CD8-positive, alpha-beta memory T cell (primary cell): ENCODE results near the gene DND1. TPM values are rescaled to one million over a fixed set of nuclear protein-coding genes. Genes with fewer than 3 reads are reported as not detected.
A peak's percentile ranks its signal among the peaks of the same experiment; 100 is the strongest.
"Not testable (repeated sequence)": the region's sequence is repeated elsewhere in the genome, so short reads cannot be mapped to it uniquely, and the experiment has no call there.

ENCODE experiments used
- CTCF ChIA-PET: fragments of 350-600 bp; sonication (Branson Sonifier 250); formaldehyde crosslinking; loops from one replicate; lab custom pipeline; 2021; ENCODE audit warnings: antibody characterized with exemption; lab: Charles Lee
- POLR2A ChIA-PET: fragments of 350-600 bp; sonication (Branson Sonifier 250); formaldehyde crosslinking; loops from one replicate; lab custom pipeline; 2021; ENCODE audit warnings: antibody characterized with exemption; lab: Charles Lee
- DNase-seq, 5 donors: peaks; one replicate each; pipeline versions ENCODE4 v3.0.0 to v3.0.0-alpha.2; 2020 to 2022; ENCODE audit warnings: mixed read lengths in 1 of 5
- H3K27ac ChIP-seq: one replicate; pipeline ENCODE4 v1.7.0; 2013; ENCODE audit warnings: low read depth, mild to moderate bottlenecking, low read length, moderate library complexity
- H3K27me3 ChIP-seq: 2 replicates; pipeline ENCODE4 v1.7.0; 2013; ENCODE audit warnings: low read length, mild to moderate bottlenecking; ENCODE audit not compliant: insufficient read depth, poor library complexity, severe bottlenecking
- H3K36me3 ChIP-seq: 2 replicates; pipeline ENCODE4 v1.7.0; 2013; ENCODE audit warnings: mild to moderate bottlenecking, low read length, moderate library complexity; ENCODE audit not compliant: insufficient read depth
- H3K4me1 ChIP-seq: 2 replicates; pipeline ENCODE4 v1.7.0; 2013; ENCODE audit warnings: mild to moderate bottlenecking, low read length, moderate library complexity; ENCODE audit not compliant: insufficient read depth
- H3K4me3 ChIP-seq: 2 replicates; pipeline ENCODE4 v1.7.0; 2013; ENCODE audit warnings: mild to moderate bottlenecking, low read length
- H3K9me3 ChIP-seq: 2 replicates; pipeline ENCODE4 v1.7.0; 2013; ENCODE audit warnings: mild to moderate bottlenecking, low read length
- H3K27ac Mint-ChIP-seq, 8 donors: one replicate each; pipeline ENCODE4 v1.8.0; 2020 to 2021; ENCODE audit warnings: mixed read lengths in 8 of 8, mild to moderate bottlenecking in 6 of 8, inconsistent platforms in 3 of 8, moderate library complexity in 3 of 8
- H3K27me3 Mint-ChIP-seq, 2 donors: one replicate each; pipeline ENCODE4 v1.8.0; 2020 to 2021; ENCODE audit warnings: mixed read lengths in 2 of 2, mild to moderate bottlenecking in 1 of 2, moderate library complexity in 1 of 2
- H3K36me3 Mint-ChIP-seq, 3 donors: one replicate each; pipeline ENCODE4 v1.8.0; 2020 to 2021; ENCODE audit warnings: mixed read lengths in 3 of 3, inconsistent platforms in 1 of 3, mild to moderate bottlenecking in 1 of 3
- H3K4me1 Mint-ChIP-seq, 3 donors: one replicate each; pipeline ENCODE4 v1.8.0; 2020 to 2021; ENCODE audit warnings: mixed read lengths in 3 of 3, inconsistent platforms in 1 of 3, mild to moderate bottlenecking in 1 of 3
- H3K4me3 Mint-ChIP-seq, 7 donors: one replicate each; pipeline ENCODE4 v1.8.0; 2020 to 2021; ENCODE audit warnings: mixed read lengths in 7 of 7, mild to moderate bottlenecking in 6 of 7, moderate library complexity in 4 of 7, inconsistent platforms in 2 of 7
- H3K9me3 Mint-ChIP-seq, 5 donors: one replicate each; pipeline ENCODE4 v1.8.0; 2020 to 2022; ENCODE audit warnings: mixed read lengths in 5 of 5, mild to moderate bottlenecking in 3 of 5, moderate library complexity in 2 of 5, inconsistent platforms in 1 of 5
- polyA plus RNA-seq: library from polyadenylated mRNA; unstranded; fragments of 300-500 nt; fragmentation: Illumina TruSeq; gene quantifications from one replicate; pipeline ENCODE4 v1.2.3, GENCODE V29; 2021
- total RNA-seq, 2 experiments: library from RNA; stranded (reverse); gene quantifications; one replicate each; pipeline ENCODE4 v1.2.3, GENCODE V29; 2021

Gene DND1
- total and polyA plus RNA-seq, 3 experiments from 2014 or later: 2.3 to 2.9 TPM; not detected in 1

DNA sequence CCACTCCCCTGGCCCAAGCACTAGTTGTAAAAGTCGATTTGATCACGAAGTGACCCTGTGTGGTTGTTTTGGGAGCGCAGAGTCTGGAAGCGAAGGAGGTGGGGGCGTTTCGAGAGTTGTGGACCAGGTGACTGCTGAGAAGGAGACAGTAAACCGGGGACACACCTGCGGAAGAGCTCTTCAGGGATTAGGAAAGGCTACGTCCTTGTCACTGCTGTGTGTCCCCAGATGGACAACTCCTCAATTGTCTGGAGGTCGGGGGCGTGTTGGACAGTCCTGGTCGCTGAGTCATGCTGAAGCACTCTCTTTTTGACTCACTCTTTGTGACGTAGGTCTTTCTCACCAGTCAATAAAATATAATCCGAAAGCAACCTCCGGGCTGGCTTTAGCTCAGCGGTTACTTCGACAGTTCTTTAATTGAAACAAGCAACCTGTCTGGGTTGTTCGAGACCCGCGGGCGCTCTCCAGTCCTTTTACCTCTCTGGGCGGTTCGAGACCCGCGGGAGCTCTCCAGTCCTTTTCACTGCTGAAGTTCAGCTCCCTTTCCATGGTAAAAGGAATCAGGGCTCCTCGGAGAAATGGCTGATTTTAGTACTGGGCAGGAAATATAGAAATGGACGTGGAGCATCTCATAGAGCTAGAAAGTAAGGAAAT is 37.6 kb upstream of the DND1 start:
- peak overlapping the region; percentile 97 for H3K27ac ChIP-seq
- Mint-ChIP-seq H3K27me3 (peaks cover 0 to 8% of the 10 kb centered on the region in 2 donors), H3K27ac (peak overlapping the region; percentile 97 to 99 (median 99)), H3K4me1 (peaks cover 19 to 25% (median 21%) of the 10 kb centered on the region in 3 donors), H3K9me3 (peaks cover 0 to 6% (median 0%) of the 10 kb centered on the region in 5 donors), H3K36me3 (peaks cover 0 to 23% (median 5%) of the 10 kb centered on the region in 3 donors), H3K4me3 (peak overlapping the region; percentile 92 to 100 (median 99))
- ChIA-PET POLR2A (interaction anchor here (0.6 to 2.2 kb wide), 8 partner anchors 10 to 1147 kb away, joined by 3 to 12 read pairs (median 6); partner anchors contain the start of genes ANKHD1, HARS1, HARS2 and IK), CTCF (interaction anchor here (0.7 to 2.3 kb wide), 13 partner anchors 9 to 349 kb away, joined by 3 to 14 read pairs (median 5); partner anchors contain the start of genes ANKHD1, HARS1, HARS2 and TMCO6)
- no peaks in the 10 kb centered on the region for H3K9me3 ChIP-seq
- peaks cover 9% of the 10 kb centered on the region for H3K4me1 ChIP-seq
- no peaks in the 10 kb centered on the region for H3K27me3 ChIP-seq
- peaks cover 4% of the 10 kb centered on the region for H3K36me3 ChIP-seq
- peak; percentile 63 to 92 (median 90) for DNase-seq
- peak overlapping the region; percentile 100 for H3K4me3 ChIP-seq

DNA sequence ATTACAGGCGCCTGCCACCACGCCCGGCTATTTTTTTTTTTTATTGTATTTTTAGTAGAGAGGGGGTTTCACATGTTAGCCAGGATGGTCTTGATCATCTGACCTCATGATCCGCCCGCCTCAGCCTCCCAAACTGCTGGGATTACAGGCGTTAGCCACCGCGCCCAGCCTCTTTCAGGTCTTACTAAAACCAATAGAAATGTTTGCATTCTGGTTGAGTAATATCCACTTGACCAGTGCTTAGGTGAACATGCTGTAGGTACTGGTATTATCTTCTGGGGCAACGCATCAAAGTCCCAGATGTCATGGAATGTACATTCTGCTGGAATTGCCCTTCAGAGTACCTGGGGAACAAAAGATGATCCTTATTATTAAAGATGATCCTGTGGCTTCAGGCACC is 35.4 kb upstream of the DND1 start:
- H3K36me3 ChIP-seq: peaks cover 23% of the 10 kb centered on the region
- H3K27me3 Mint-ChIP-seq, H3K9me3 ChIP-seq, H3K9me3 Mint-ChIP-seq, H3K27me3 ChIP-seq, DNase-seq, POLR2A ChIA-PET, CTCF ChIA-PET, H3K27ac ChIP-seq, H3K4me3 ChIP-seq, H3K4me1 ChIP-seq: not testable (repeated sequence)
- Mint-ChIP-seq H3K4me3 (peak overlapping the region in 3 of 7 donors; percentile 98 to 100 (median 100)), H3K36me3 (peaks cover 4 to 44% (median 19%) of the 10 kb centered on the region in 3 donors), H3K4me1 (peaks cover 19 to 28% (median 21%) of the 10 kb centered on the region in 3 donors), H3K27ac (peak overlapping the region in 1 of 8 donors; percentile 81)

- peak overlapping the region in 3 of 8 donors; percentile 45 to 66 (median 47) for H3K27ac Mint-ChIP-seq
- ChIA-PET POLR2A (interaction anchor here (0.6 kb wide), 1 partner anchor 194 kb away, joined by 9 read pairs; no protein-coding TSS in a partner anchor), CTCF (interaction anchor here (0.7 kb wide), 1 partner anchor 358 kb away, joined by 3 read pairs; no protein-coding TSS in a partner anchor)
- peaks cover 9% of the 10 kb centered on the region for H3K4me1 ChIP-seq
- H3K4me1 Mint-ChIP-seq: peaks cover 16 to 26% (median 21%) of the 10 kb centered on the region in 3 donors
- peak overlapping the region in 2 of 7 donors; percentile 16 to 22 for H3K4me3 Mint-ChIP-seq
- H3K27ac ChIP-seq: no peak overlapping the region
- H3K9me3 Mint-ChIP-seq: peaks cover 0 to 6% (median 0%) of the 10 kb centered on the region in 5 donors
- DNase-seq: no peak
- peaks cover 9 to 52% (median 23%) of the 10 kb centered on the region in 3 donors for H3K36me3 Mint-ChIP-seq
- no peak overlapping the region for H3K4me3 ChIP-seq
- no peaks in the 10 kb centered on the region for H3K9me3 ChIP-seq
- H3K27me3 ChIP-seq: no peaks in the 10 kb centered on the region
- peaks cover 31% of the 10 kb centered on the region for H3K36me3 ChIP-seq
- peaks cover 0 to 8% of the 10 kb centered on the region in 2 donors for H3K27me3 Mint-ChIP-seq
Measured at GRCh38 chr5:140707812-140708211, 34.4 kb upstream of the DND1 start.

GRCh38 chr5:140700177-140701144 is 27.1 kb upstream of the DND1 start, which contains the start of gene ZMAT2:
Gene ZMAT2 (plus strand): TSS chr5:140700447. CDS start chr5:140700461, 14 bp downstream.
- peak within 1 kb of the TSS; percentile 82 to 99 (median 97) for H3K27ac Mint-ChIP-seq
- H3K36me3 ChIP-seq: peaks cover 77% of the 10 kb centered on the region
- H3K9me3 Mint-ChIP-seq: no peaks in the 10 kb centered on the region
- H3K27me3 Mint-ChIP-seq: no peaks in the 10 kb centered on the region
- ChIA-PET POLR2A (interaction anchor here (0.8 to 2.0 kb wide), 4 partner anchors 9 to 53 kb away, joined by 3 to 12 read pairs (median 4); partner anchors contain the start of genes HARS1, HARS2, IK and WDR55), CTCF (interaction anchor here (0.6 to 2.8 kb wide), 4 partner anchors 10 to 342 kb away, joined by 3 to 14 read pairs (median 3); partner anchors contain the start of genes HARS1, HARS2, IK and NDUFA2)
- H3K9me3 ChIP-seq: no peaks in the 10 kb centered on the region
- H3K27me3 ChIP-seq: no peaks in the 10 kb centered on the region
- peaks cover 19% of the 10 kb centered on the region for H3K4me1 ChIP-seq
- peak within 1 kb of the TSS; percentile 80 for H3K27ac ChIP-seq
- peaks cover 31 to 87% (median 43%) of the 10 kb centered on the region in 3 donors for H3K36me3 Mint-ChIP-seq
- peak within 1 kb of the TSS; percentile 94 to 99 (median 98) for H3K4me3 Mint-ChIP-seq
- peak within 1 kb of the TSS; percentile 88 for H3K4me3 ChIP-seq
- peak; percentile 87 to 96 (median 92) for DNase-seq
- peaks cover 20 to 31% (median 29%) of the 10 kb centered on the region in 3 donors for H3K4me1 Mint-ChIP-seq

DNA sequence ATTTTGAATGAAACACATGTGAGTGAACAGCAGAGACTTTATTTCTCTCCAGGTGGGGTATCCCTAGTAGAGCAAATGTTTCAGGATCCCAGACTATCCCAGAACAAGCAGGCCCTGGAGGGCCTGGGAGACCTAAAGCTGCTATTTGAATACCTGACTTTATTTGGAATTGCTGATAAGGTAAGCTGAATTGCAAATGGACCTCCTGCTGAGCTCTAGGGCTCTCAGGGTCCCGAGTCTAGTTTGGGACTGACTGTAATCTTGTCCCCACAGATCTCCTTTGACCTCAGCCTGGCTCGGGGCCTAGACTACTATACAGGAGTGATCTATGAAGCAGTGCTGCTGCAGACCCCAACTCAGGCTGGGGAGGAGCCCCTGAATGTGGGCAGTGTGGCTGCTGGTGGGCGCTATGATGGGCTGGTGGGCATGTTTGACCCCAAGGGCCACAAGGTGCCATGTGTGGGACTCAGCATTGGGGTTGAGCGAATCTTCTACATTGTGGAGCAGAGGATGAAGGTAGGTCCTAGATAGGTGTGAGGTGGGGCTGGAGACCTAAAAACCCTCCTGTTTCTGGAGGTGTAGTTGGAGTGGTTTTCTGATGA is 23.6 kb upstream of the DND1 start:
- H3K9me3 ChIP-seq: no peaks in the 10 kb centered on the region
- no peak overlapping the region for H3K27ac ChIP-seq
- H3K4me3 ChIP-seq: no peak overlapping the region
- H3K27me3 ChIP-seq: no peaks in the 10 kb centered on the region
- Mint-ChIP-seq H3K4me1 (peaks cover 27 to 41% (median 40%) of the 10 kb centered on the region in 3 donors), H3K27me3 (no peaks in the 10 kb centered on the region), H3K9me3 (no peaks in the 10 kb centered on the region), H3K36me3 (peaks cover 23 to 76% (median 33%) of the 10 kb centered on the region in 3 donors), H3K4me3 (no peak overlapping the region), H3K27ac (peak overlapping the region in 4 of 8 donors; percentile 50 to 58 (median 56))
- H3K36me3 ChIP-seq: peaks cover 59% of the 10 kb centered on the region
- no peak for DNase-seq
- ChIA-PET POLR2A (no interaction called here), CTCF (interaction anchor here (0.8 to 1.0 kb wide), 3 partner anchors 14 to 50 kb away, joined by 3 to 4 read pairs (median 3); partner anchors contain the start of genes IK and NDUFA2)
- H3K4me1 ChIP-seq: peaks cover 21% of the 10 kb centered on the region

DNA sequence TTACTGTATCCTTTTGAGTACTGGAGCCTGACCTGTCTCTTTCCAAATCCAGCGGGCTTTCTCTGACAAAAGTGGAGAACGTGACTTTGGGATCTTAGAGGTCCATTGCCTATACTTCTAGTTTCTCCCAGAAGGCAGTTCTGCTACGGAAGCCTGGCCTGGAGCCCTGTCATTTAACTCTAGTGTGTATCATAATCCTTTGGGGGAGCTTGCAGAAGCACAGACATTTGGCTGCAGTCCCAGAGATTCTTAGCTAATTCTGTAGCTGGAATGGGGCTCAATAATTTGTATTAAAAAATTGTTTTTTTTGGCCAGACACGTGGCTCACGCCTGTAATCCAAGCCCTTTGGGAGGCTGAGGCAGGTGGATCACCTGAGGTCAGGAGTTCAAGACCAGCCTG is 20.9 kb upstream of the DND1 start:
- Mint-ChIP-seq H3K4me3 (peak overlapping the region in 1 of 7 donors; percentile 68), H3K4me1 (peaks cover 29 to 42% (median 42%) of the 10 kb centered on the region in 3 donors), H3K27ac (peak overlapping the region in 1 of 8 donors; percentile 89), H3K36me3 (peaks cover 15 to 78% (median 30%) of the 10 kb centered on the region in 3 donors), H3K9me3 (no peaks in the 10 kb centered on the region), H3K27me3 (no peaks in the 10 kb centered on the region)
- Histone ChIP-seq H3K9me3 (no peaks in the 10 kb centered on the region), H3K27me3 (no peaks in the 10 kb centered on the region), H3K27ac (no peak overlapping the region), H3K36me3 (peaks cover 49% of the 10 kb centered on the region), H3K4me3 (no peak overlapping the region), H3K4me1 (peaks cover 24% of the 10 kb centered on the region)
- ChIA-PET POLR2A (no interaction called here), CTCF (interaction anchor here (1.2 kb wide), 1 partner anchor 12 kb away, joined by 3 read pairs; no protein-coding TSS in a partner anchor)
- no peak for DNase-seq
